HTR-8/SVneo (cell line): ENCODE measurements around the gene PACSIN1.
A peak's percentile ranks its signal among the peaks of the same experiment; 100 is the strongest.

ENCODE experiments used
- DNase-seq: peaks from one replicate; pipeline ENCODE4 v3.0.0; 2011; ENCODE audit warnings: low spot score, mixed read lengths; ENCODE audit not compliant: insufficient read length
- FAIRE-seq: peaks from 2 replicates; lab custom pipeline; 2011; peaks lifted over from hg19 to GRCh38; lab: Jason Lieb, UNC

Gene PACSIN1

GRCh38 chr6:34512738-34513115 is 46.9 kb downstream of the PACSIN1 start:
- no peak for FAIRE-seq
- DNase-seq, result no peak

- FAIRE-seq, result no peak
- DNase-seq, result no peak
These were observed 47.8 kb downstream of the PACSIN1 start for GRCh38 chr6:34513646-34514045.

GRCh38 chr6:34514112-34514511 is 48.2 kb downstream of the PACSIN1 start:
- DNase-seq (no peak), FAIRE-seq (peak; percentile 9)

- DNase-seq (no peak), FAIRE-seq (no peak)
These were observed 49.0 kb downstream of the PACSIN1 start for GRCh38 chr6:34514593-34515472.

DNA sequence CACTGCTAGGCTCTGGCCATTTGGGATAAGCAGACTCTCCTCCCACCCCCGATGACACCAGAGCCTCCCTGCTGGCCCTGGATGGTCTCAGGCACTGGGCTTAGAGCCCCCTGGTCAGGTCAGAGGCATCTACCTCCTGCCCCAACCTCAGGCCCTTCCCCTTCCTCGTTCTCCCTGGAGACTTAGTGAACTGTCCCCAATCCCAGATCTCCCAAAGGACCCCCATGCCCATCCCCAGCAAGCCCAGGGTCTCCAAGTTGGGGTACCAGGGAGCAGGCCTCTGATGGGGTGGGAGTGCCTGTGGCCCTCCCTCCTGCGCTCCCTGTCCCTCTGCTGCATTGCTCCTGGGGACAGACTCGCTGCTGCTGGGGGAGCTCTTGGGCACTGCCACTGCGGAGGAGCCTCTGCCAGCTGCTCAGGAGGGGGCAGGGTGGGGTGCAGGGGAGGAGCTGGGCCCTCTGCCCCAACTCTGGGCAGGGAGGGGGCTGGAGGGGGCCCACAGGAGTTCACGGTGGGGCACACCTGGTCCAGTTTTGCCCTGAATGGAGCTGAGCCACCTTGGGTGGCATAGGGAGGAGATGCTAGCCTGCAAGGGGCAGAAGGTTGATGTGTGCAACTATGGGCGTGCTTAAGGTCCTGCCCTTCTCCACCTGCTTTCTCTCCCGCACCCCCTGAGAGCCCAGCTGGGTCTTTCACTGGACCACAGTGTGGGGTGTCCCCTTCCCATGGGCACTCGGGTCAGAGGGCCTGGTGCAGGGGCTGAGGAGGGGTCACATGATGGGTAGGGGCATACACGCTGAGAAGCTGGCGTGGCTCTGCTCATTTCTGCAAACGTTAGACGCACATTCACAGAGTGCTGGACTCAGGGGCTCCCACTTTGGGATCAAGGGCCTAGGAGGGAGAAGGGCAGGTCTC is 49.9 kb downstream of the PACSIN1 start:
- FAIRE-seq (no peak), DNase-seq (no peak)

DNA sequence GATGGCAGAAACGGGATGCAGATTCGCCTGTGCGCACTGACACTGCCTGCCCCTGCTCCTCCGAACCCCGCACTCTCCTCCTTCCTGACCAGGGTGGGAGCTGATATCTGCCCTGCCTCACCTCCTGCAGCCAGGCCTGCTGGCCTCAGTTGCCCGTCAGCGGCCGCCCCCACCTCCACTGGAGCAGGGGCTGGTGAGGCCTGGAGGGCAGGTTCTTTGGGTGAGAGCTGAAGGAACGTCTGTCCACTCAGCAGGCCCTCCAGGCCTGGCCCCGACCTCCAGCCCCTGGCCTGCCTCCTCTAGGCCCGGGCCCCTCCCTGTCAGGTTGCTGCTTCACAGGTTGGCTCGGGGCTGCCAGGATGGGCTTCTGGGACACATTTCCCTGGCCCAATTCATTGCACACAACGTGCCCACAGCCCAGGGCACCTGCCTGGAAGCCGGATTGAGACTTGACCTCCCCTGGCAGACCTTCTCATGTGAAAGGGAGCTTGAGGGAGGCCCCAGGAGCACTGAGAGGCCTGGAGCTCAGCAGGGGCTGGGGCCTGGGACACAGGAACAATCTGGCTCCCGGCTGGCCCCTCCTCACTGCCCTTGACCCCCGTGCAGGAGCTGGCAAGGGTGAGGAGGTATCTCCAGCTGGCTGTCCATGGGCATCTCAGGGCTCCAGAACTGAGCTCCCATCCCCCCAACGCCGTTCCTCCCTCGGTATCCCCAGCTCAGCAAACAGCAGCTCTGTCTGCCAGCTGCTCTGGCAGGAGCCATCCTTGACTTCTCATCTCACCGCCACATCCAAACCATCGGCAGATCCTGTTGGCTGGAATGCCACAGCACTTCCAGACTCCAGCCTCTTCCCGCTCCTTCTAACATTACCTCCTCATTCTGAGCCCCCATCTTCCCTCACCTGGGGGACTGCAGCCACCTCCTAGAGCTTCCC is 50.8 kb downstream of the PACSIN1 start:
- DNase-seq (no peak), FAIRE-seq (peak; percentile 31)

- no peak for FAIRE-seq
- no peak for DNase-seq
These were observed 51.6 kb downstream of the PACSIN1 start for GRCh38 chr6:34517461-34517881.

DNA sequence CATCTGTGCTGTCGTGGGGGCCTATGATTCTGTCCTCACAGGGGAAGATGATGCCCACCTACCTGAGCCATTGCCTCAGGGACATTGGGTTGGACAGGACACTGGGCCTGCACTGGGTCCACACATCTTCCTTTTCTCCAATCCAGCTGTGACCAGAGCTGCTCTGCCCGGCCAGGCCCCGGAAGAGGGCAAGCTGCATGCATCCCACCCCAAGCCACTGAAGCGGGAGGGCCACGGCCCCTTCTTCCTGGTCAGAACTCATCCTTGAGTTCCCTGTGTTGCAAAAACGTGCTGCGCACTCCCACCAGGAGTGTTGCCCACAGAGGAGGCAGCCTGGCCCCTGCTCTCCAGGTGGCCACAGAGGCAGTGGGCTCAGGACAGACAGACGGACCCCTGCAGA is 52.1 kb downstream of the PACSIN1 start:
- DNase-seq (no peak), FAIRE-seq (no peak)

DNA sequence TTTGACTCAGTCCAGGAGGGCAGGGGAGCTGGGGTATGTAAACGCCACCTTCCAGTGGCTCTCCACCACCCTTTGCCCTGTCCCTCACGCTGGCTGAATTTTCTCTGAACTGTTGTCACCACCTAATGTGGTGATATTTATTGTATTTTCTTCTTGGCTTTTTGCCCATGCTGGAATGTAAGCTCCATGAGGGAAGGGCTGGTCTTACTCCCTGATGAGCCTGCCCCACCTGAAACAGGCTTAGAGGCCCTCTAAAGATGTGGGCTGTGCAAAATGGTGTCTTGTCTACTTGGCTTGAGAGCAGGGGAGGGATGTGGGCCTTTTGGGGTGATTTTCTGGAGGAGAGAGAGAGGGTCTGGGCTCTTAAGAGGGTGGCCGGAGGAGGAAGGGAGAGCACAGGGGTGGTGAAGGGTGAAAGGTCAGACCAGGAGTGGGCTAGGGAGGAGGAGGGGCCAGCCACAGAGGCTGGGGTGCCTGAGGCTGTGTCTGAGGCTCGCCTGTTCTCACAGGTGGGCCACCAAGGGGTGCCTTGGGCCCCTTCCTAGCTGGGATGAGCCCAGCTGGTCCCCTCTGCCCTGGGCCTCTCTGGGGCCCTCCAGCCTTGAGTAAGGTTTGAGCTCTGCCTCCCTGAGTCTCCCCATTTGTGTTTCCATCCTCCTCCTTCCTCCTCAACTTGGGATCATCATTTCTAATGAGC is 52.9 kb downstream of the PACSIN1 start:
- FAIRE-seq (no peak), DNase-seq (no peak)

DNA sequence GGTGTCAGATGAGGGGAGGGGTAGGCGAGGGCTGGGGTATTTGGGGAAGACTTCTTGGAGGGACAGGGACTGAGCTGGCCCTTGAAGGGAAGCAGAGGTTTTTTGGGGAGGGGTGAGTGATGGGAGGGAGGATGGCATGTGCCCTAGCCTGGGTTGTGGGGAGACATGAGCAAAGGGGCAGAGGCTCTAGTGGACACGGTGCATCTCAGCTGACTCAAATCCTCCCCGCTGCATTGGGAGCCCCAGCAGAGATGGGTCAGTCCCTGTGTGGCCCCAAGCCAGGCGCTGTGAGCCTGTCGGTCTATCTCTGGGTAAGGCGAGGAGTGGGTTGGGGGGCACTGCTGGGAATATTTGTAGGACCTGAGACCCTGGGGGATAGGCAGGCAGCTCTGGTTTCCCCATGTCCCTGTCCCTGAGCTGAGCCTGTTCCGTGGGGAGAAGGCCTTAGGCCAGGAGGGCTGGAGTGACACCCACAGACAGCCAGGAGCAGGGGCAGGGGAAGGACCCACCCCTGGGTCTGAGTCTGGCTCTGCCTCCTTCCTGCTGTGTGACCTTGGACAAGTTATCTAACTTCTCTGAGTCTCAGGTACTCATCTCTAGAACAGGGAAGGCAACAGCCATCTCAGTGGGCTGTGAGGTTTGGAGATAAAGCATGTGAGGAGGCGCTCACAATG is 54.2 kb downstream of the PACSIN1 start:
- DNase-seq (no peak), FAIRE-seq (no peak)

- no peak for DNase-seq
- FAIRE-seq, result peak; percentile 26
These were observed 55.0 kb downstream of the PACSIN1 start for GRCh38 chr6:34520645-34521462.

DNA sequence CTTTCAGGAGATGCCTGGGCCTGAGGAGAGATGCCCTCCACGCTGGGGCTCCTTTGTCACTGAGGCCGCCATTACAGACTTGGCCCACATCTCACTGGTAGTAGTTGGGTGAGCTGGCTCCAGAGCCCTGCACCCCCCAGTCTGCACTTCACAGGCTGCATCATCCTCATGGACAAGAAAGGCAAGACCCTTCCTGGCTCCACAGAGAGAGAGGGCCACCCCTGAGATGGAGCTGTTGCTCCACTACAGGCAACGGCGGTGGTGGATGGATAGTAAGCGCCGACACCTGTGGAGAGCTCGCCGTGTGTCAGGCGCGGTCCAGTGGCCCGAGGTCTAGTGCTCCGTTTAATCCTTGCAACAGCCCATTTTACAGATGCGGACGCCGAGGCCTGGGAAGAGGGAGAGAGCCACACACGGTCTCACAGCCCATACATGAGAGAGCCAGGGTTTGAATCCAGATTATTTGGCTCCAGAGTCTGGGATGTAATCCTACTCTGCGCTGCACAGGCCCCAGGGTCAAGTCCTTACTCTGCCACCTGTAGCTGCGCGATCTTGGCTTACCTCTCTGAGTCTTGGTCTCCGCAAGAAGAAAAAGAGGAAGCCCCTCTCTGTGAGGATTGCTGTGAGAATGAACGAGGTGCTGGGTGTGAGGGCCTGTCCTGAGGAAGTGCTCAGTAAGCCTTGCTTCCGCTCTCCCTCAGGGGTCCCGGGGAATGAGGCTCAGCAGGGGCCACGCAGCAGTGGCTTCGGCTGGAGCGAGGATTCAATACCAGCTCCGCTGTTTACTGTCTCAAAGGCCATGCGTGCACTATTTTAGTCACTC is 55.8 kb downstream of the PACSIN1 start:
- DNase-seq (no peak), FAIRE-seq (no peak)

GRCh38 chr6:34522761-34523160 is 56.9 kb downstream of the PACSIN1 start:
- DNase-seq (no peak), FAIRE-seq (no peak)

GRCh38 chr6:34523441-34524206 is 57.7 kb downstream of the PACSIN1 start:
- DNase-seq (no peak), FAIRE-seq (peak; percentile 16)

- FAIRE-seq, result no peak
These were observed 58.6 kb downstream of the PACSIN1 start for GRCh38 chr6:34524499-34524898.

DNA sequence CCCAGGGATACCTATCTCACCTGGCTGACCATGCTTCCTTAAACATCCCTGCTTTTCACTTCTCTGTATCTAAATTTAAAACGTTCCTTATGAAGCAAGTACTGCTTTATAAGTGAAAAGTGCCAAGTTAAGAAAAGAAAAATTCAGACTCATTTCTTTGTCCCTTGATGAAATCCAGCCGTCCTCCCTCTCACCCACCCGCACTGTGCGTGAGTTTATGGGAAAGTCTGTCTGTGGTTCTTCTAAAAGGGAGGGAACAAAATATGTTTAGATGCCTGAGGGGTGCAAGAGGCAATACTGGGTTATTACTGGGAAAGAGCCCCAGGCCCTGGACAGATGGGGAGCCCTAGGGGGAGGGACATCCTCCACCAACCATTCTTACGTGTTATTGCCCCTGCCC is 59.1 kb downstream of the PACSIN1 start:
- FAIRE-seq (no peak), DNase-seq (no peak)

More at GRCh38 chr6:34524499-34524898, 58.6 kb downstream of the PACSIN1 start:
- no peak for DNase-seq
